DOHH2 (cell line): ENCODE results near the gene COPS2.

ENCODE experiments used
- H3F3A ChIP-seq: fragments of 200-600 bp; sonication (generic), shearing (Covaris generic); 2 replicates; pipeline ENCODE4 v1.6.0; 2016; ENCODE audit warnings: antibody characterized with exemption, mild to moderate bottlenecking; ENCODE audit not compliant: control insufficient read depth, insufficient read depth
- H3K27ac ChIP-seq: fragments of 200-600 bp; sonication (generic); 2 replicates; pipeline ENCODE4 v1.5.1; 2014; ENCODE audit warnings: low read depth, mild to moderate bottlenecking, low read length, moderate library complexity
- H3K27me3 ChIP-seq: fragments of 200-600 bp; sonication (generic); 2 replicates; pipeline ENCODE4 v1.6.1; 2014; ENCODE audit warnings: mild to moderate bottlenecking, low read length, mixed read lengths; ENCODE audit not compliant: control insufficient read depth
- H3K36me3 ChIP-seq: fragments of 200-600 bp; sonication (generic); 2 replicates; pipeline ENCODE4 v1.6.1; 2014; ENCODE audit warnings: mild to moderate bottlenecking, low read length, moderate library complexity, mixed read lengths; ENCODE audit not compliant: control insufficient read depth
- H3K4me1 ChIP-seq: fragments of 200-600 bp; sonication (generic); 2 replicates; pipeline ENCODE4 v1.6.1; 2014; ENCODE audit warnings: mild to moderate bottlenecking, low read length, mixed read lengths; ENCODE audit not compliant: control insufficient read depth
- H3K4me2 ChIP-seq: fragments of 200-600 bp; sonication (generic); 2 replicates; pipeline ENCODE4 v1.6.0; 2014; ENCODE audit warnings: mild to moderate bottlenecking, low read length, moderate library complexity
- H3K4me3 ChIP-seq: fragments of 200-600 bp; sonication (generic); 2 replicates; pipeline ENCODE4 v1.5.1; 2014; ENCODE audit warnings: mild to moderate bottlenecking, low read length, mixed read lengths
- H3K79me2 ChIP-seq: fragments of 200-600 bp; sonication (generic); 2 replicates; pipeline ENCODE4 v1.6.1; 2014; ENCODE audit warnings: mild to moderate bottlenecking, low read length, mixed read lengths; ENCODE audit not compliant: control insufficient read depth
- H3K9me2 ChIP-seq: fragments of 200-600 bp; sonication (generic); replicated peaks from 2 replicates; pipeline ENCODE4 v1.6.1; 2014; ENCODE audit warnings: mild to moderate bottlenecking, low read length, mixed read lengths; ENCODE audit not compliant: control insufficient read depth
- H3K9me3 ChIP-seq: fragments of 200-600 bp; sonication (generic); 2 replicates; pipeline ENCODE4 v1.6.1; 2014; ENCODE audit warnings: antibody characterized with exemption, low read length, mixed read lengths; ENCODE audit not compliant: control insufficient read depth, insufficient read depth
- H4K20me1 ChIP-seq: fragments of 200-600 bp; sonication (generic); 2 replicates; pipeline ENCODE4 v1.6.0; 2014; ENCODE audit warnings: low read depth, mild to moderate bottlenecking, antibody characterized with exemption, low read length, moderate library complexity; ENCODE audit not compliant: control insufficient read depth, insufficient read depth
- EZH2phosphoT487 ChIP-seq: fragments of 200-600 bp; sonication (generic); IDR thresholded peaks from 2 replicates; pipeline ENCODE4 v1.6.1; 2017; ENCODE audit warnings: borderline replicate concordance, mild to moderate bottlenecking, antibody characterized with exemption, low read length, moderate library complexity, mixed read lengths
- TF ChIP-seq, protein P1 (sequence below): fragments of 200-600 bp; sonication (generic); IDR thresholded peaks from one replicate; pipeline ENCODE4 v1.5.1; 2014; ENCODE audit warnings: antibody characterized with exemption, mild to moderate bottlenecking, low read depth, low read length; ENCODE audit not compliant: poor library complexity, severe bottlenecking

Gene COPS2

DNA sequence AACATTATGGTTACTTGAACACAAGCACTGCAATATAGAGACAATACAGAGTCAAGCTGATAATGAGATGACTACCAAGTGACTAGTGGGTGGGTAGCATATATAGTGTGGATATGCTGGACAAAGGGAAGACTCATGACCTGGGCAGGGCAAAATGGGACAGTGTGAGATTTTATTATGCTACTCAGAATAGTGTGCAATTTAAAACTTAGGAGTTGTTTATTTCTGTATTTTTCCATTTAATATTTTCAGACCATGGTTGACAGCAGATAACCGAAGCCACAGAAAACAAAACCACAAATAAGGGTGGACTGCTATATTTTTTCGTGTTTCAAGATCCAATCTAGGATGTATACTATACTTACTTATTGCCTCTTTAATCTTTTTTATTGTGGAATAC, 34.2 kb upstream of the COPS2 start:
- Histone ChIP-seq H3K36me3 (peaks cover 3% of the 10 kb centered on the region), H3K4me2 (no peak overlapping the region), H3K4me3 (no peak overlapping the region), H3K9me2 (no peaks in the 10 kb centered on the region), H3K27me3 (no peaks in the 10 kb centered on the region), H3K9me3 (no peaks in the 10 kb centered on the region), H4K20me1 (peaks cover 2% of the 10 kb centered on the region; the same call in 1 of the 2 replicates), H3K4me1 (peaks cover 17% of the 10 kb centered on the region), H3K27ac (no peak overlapping the region), H3K79me2 (peaks cover 66% of the 10 kb centered on the region), H3F3A (no peaks in the 10 kb centered on the region)
- no peak for TF ChIP-seq EZH2phosphoT487
- TF ChIP-seq, protein P1, sequence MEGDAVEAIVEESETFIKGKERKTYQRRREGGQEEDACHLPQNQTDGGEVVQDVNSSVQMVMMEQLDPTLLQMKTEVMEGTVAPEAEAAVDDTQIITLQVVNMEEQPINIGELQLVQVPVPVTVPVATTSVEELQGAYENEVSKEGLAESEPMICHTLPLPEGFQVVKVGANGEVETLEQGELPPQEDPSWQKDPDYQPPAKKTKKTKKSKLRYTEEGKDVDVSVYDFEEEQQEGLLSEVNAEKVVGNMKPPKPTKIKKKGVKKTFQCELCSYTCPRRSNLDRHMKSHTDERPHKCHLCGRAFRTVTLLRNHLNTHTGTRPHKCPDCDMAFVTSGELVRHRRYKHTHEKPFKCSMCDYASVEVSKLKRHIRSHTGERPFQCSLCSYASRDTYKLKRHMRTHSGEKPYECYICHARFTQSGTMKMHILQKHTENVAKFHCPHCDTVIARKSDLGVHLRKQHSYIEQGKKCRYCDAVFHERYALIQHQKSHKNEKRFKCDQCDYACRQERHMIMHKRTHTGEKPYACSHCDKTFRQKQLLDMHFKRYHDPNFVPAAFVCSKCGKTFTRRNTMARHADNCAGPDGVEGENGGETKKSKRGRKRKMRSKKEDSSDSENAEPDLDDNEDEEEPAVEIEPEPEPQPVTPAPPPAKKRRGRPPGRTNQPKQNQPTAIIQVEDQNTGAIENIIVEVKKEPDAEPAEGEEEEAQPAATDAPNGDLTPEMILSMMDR: no peak

DNA sequence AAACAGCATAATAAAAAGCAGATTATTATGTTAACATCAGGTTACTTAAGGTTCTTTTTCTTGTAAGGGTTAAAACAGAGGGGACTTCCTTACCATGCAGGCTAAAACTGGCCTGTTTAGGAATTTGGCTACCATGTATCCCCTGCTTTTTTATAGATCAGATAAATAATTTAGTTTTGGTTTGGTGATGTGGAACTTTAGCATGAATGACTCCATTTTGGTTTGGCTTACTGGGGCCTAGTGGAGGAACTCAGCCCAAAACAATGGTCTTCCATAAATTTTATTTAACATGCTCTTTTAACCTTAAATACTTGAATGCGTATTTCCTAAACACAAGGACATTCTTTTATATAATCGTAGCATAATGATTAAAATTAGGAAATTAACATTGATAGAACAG, 33.5 kb upstream of the COPS2 start:
- TF ChIP-seq, protein P1: no peak
- TF ChIP-seq EZH2phosphoT487: no peak
- H3K9me3 ChIP-seq: no peaks in the 10 kb centered on the region
- peaks cover 17% of the 10 kb centered on the region for H3K4me1 ChIP-seq
- H3K4me3 ChIP-seq: no peak overlapping the region
- H3K27ac ChIP-seq: no peak overlapping the region
- peaks cover 68% of the 10 kb centered on the region for H3K79me2 ChIP-seq
- peaks cover 3% of the 10 kb centered on the region for H3K36me3 ChIP-seq
- H3K9me2 ChIP-seq: no peaks in the 10 kb centered on the region
- H3K4me2 ChIP-seq: no peak overlapping the region
- no peaks in the 10 kb centered on the region for H3K27me3 ChIP-seq
- no peaks in the 10 kb centered on the region for H3F3A ChIP-seq
- peaks cover 2% of the 10 kb centered on the region; the same call in 1 of the 2 replicates for H4K20me1 ChIP-seq

DNA sequence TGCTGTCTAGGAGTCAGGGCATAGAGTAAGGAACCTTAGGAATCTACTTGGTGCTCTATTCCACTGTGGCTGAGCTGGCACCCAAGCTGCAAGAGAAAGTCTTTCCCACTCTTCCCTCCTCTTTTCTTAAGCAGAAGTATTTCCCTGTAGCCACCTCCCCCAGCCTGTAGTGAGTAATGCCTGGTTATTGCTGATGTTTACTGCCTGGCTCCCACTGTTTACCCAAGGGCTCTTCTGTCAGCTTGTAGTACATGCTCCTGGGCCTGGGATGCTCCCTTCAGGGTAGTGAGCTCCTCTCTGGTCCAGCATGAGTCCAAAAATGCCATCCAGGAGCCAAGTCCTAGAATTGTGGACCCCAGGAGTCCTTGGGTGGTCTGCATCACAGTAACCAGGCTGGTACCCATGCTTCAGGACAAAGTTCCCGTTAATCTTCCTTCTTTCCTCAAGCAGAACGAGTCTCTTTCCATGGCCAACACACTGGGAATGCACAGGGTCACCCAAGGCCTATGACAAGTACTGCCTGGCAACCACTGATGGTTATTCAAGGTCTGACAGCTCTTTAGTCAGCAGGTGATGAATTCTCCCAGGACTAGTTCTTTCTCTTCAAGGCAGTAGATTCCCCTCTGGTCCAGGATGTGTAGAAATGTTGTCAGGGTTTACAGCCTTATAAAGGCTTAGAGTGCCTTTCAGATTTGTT, 32.3 kb upstream of the COPS2 start:
- H4K20me1 ChIP-seq: peaks cover 2% of the 10 kb centered on the region; the same call in 1 of the 2 replicates
- H3K9me3 ChIP-seq: no peaks in the 10 kb centered on the region
- no peak overlapping the region for H3K27ac ChIP-seq
- H3K27me3 ChIP-seq: no peaks in the 10 kb centered on the region
- H3K4me1 ChIP-seq: peaks cover 17% of the 10 kb centered on the region
- H3K4me3 ChIP-seq: no peak overlapping the region
- no peaks in the 10 kb centered on the region for H3F3A ChIP-seq
- H3K9me2 ChIP-seq: no peaks in the 10 kb centered on the region
- TF ChIP-seq, protein P1: no peak
- no peak for TF ChIP-seq EZH2phosphoT487
- peaks cover 3% of the 10 kb centered on the region for H3K36me3 ChIP-seq
- no peak overlapping the region for H3K4me2 ChIP-seq
- H3K79me2 ChIP-seq: peaks cover 68% of the 10 kb centered on the region
